Breast epithelium (tissue), 4 donors: Measurements from ENCODE around the gene FGGY. TPM values are rescaled to one million over a fixed set of nuclear protein-coding genes. Genes with fewer than 3 reads are reported as not detected.
"Not testable (repeated sequence)": the region's sequence is repeated elsewhere in the genome, so short reads cannot be mapped to it uniquely, and the experiment has no call there.

Experiments
- DNase-seq, 2 donors: peaks; one replicate each; pipeline ENCODE4 v3.0.0-alpha.2; 2019; ENCODE audit warnings: low spot score in 2 of 2
- H3K27ac ChIP-seq, 2 donors: fragments of 200-600 bp; sonication (generic) in 1 of 2; one replicate each; pipeline ENCODE4 v1.5.1; 2016 to 2019; ENCODE audit warnings: mild to moderate bottlenecking in 1 of 2
- H3K27me3 ChIP-seq, 2 donors: fragments of 200-600 bp; sonication (generic) in 1 of 2; one replicate each; pipeline versions ENCODE4 v1.5.1 to v1.6.0; 2017 to 2019; ENCODE audit warnings: control low read depth in 1 of 2, mild to moderate bottlenecking in 1 of 2
- H3K36me3 ChIP-seq: fragments of 200-600 bp; one replicate; pipeline ENCODE4 v1.5.1; 2019
- H3K4me1 ChIP-seq, 2 donors: fragments of 200-600 bp; sonication (generic); one replicate each; pipeline ENCODE4 v1.5.1; 2016 to 2019; ENCODE audit warnings: control low read depth in 1 of 2
- H3K4me3 ChIP-seq, 3 donors: fragments of 200-600 bp; sonication (generic); 1 replicate in 2 of 3; 2 replicates in 1 of 3; pipeline ENCODE4 v1.5.1; 2016 to 2019; ENCODE audit warnings: mild to moderate bottlenecking in 3 of 3, moderate library complexity in 2 of 3
- H3K9me3 ChIP-seq, 2 donors: fragments of 200-600 bp; sonication (generic) in 1 of 2; one replicate each; pipeline ENCODE4 v1.5.1; 2016 to 2019; ENCODE audit warnings: control low read depth in 1 of 2
- POLR2A ChIP-seq: fragments of 450-650 bp; IDR thresholded peaks from one replicate; pipeline ENCODE4 v1.6.1; 2016; ENCODE audit warnings: antibody characterized with exemption, mild to moderate bottlenecking, moderate library complexity
- POLR2AphosphoS5 ChIP-seq, 3 donors: sonication (generic); formaldehyde crosslinking; IDR thresholded peaks; one replicate each; pipeline ENCODE4 v1.6.1; 2017; ENCODE audit warnings: antibody characterized with exemption in 3 of 3
- intact Hi-C: fragments of 100-400 bp; cut with DNase I; formaldehyde crosslinking; loops from one replicate; pipeline ENCODE4 v1.15.1; 2023; ENCODE audit warnings: low total_unique reads
- total RNA-seq, 3 donors: library from RNA; depleted of rRNA; stranded (reverse); fragments of >200 nt; gene quantifications; one replicate each; pipeline ENCODE4 v1.1.0, GENCODE V29; 2016
- TF ChIP-seq, protein P1 (sequence below), 3 donors: fragments of 450-650 bp; IDR thresholded peaks; one replicate each; pipeline ENCODE4 v1.5.1; 2016 to 2017; ENCODE audit warnings: antibody characterized with exemption in 3 of 3, mild to moderate bottlenecking in 3 of 3, moderate library complexity in 3 of 3

The FGGY gene
- total RNA-seq, 3 donors from 2014 or later = 16.2 to 50.3 (median 29.2) TPM

DNA sequence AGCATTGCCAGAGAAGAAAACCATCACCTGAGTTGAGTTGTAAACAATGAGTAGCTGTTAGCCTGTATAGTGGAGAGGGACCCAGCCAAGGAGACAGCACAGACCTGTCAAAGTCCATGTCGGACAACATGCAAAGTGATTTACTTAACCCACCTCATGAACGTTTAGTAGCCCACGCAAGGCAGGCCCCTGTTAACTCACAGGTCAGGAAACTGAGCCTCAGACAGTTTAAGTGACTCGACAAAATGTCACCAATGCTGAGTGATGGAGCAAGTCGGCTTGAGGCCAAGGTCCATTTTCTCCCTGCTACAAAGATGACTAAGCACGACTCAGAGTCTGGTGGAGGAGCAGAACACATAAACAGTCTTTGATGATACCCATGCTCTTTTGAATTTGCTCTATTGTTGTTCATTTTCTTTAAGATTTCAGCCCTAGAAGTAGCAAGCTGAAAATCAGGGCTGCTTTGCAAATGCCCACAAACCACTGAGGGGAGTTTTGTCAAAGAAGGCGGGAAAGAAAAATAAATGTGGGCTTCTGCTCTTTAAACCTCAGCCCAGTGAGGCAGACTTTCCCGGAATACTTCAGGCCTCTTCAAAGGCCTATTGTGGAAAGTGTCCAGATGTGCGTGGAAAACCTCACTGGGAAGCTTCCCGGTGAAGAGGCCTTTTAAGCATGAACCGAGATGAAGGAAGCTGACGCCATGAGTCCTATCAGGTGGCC, 434.0 kb downstream of the FGGY start:
- peak in 1 of 2 donors; percentile 47 for DNase-seq
- Histone ChIP-seq H3K4me1 (no peaks in the 10 kb centered on the region), H3K36me3 (no peaks in the 10 kb centered on the region), H3K27me3 (no peaks in the 10 kb centered on the region), H3K9me3 (no peaks in the 10 kb centered on the region), H3K27ac (peak overlapping the region; percentile 80 to 83), H3K4me3 (no peak overlapping the region)
- TF ChIP-seq POLR2AphosphoS5 (IDR thresholded peaks at IDR 0.05) = peak in 1 of 3 donors; percentile 19
- TF ChIP-seq POLR2A = no peak
- intact Hi-C loops = no loop called here

DNA sequence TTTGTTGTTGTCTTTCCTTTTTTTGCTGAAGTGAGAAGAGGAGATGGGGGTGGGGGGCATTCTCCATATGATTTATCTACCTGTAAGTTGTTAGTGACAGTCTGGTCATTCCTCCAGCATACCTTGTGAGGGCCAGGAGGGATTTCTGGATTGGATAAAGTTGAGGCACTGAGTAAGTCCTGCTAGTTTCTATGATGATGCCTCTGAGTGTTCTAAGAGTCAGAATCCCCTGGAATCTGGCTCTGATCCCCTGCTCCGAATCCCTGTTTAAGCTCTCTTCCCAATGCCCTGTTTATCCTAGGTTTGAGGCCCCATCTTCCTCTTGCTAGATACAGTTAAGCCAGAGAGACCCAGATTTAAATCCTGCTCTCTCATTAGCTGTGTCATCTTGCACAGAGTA, 434.7 kb downstream of the FGGY start:
- Histone ChIP-seq H3K9me3 (no peaks in the 10 kb centered on the region), H3K4me1 (no peaks in the 10 kb centered on the region), H3K27ac (peak overlapping the region; percentile 80 to 83), H3K4me3 (no peak overlapping the region), H3K36me3 (no peaks in the 10 kb centered on the region), H3K27me3 (no peaks in the 10 kb centered on the region)
- DNase-seq = no peak
- intact Hi-C loops = no loop called here
- TF ChIP-seq POLR2AphosphoS5 (IDR thresholded peaks at IDR 0.05) (no peak), POLR2A (no peak)
- TF ChIP-seq, protein P1, sequence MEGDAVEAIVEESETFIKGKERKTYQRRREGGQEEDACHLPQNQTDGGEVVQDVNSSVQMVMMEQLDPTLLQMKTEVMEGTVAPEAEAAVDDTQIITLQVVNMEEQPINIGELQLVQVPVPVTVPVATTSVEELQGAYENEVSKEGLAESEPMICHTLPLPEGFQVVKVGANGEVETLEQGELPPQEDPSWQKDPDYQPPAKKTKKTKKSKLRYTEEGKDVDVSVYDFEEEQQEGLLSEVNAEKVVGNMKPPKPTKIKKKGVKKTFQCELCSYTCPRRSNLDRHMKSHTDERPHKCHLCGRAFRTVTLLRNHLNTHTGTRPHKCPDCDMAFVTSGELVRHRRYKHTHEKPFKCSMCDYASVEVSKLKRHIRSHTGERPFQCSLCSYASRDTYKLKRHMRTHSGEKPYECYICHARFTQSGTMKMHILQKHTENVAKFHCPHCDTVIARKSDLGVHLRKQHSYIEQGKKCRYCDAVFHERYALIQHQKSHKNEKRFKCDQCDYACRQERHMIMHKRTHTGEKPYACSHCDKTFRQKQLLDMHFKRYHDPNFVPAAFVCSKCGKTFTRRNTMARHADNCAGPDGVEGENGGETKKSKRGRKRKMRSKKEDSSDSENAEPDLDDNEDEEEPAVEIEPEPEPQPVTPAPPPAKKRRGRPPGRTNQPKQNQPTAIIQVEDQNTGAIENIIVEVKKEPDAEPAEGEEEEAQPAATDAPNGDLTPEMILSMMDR (IDR thresholded peaks at IDR 0.05) = no peak

DNA sequence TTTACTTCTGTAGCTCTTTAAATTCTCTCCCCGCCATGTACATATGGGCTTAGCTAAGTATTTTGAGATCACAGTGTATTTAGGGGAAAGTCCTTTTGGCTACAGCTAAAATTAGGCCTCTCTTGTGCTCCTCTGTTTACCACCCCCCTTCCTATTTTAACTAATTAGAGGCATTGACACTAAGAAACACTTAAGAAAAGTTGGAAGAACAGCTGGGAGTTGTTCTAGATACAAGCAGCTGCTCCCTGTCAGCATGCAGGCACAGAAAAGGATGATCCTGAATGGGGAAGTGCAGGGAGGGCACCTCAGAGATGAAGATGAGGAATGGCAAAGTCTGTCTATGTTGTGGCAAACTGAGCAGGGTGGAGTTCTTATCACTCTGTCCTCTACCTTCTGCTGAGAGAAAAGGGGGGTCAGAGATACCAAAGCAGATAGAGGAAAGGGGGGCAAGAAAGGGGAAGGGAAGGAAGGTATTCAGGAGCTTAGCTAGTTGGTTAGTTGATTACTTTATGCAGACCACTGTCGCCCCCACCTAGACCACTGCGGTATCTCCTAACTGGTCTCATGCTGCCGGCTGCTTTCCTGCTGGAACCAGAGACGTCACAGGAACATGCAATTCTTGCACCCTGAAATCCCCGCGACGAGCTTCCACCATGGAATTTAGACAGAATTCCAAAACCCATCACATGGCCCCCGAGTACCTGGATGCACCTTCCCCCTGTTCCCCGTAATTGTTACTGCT, 435.5 kb downstream of the FGGY start:
- no peaks in the 10 kb centered on the region for H3K36me3 ChIP-seq
- no peaks in the 10 kb centered on the region for H3K4me1 ChIP-seq
- H3K27me3 ChIP-seq = no peaks in the 10 kb centered on the region
- H3K9me3 ChIP-seq = no peaks in the 10 kb centered on the region
- intact Hi-C loops = no loop called here
- no peak for DNase-seq
- TF ChIP-seq, protein P1 (IDR thresholded peaks at IDR 0.05) = no peak
- no peak for TF ChIP-seq POLR2AphosphoS5 (IDR thresholded peaks at IDR 0.05)
- TF ChIP-seq POLR2A = no peak
- H3K27ac ChIP-seq = peak overlapping the region; percentile 80 to 83
- H3K4me3 ChIP-seq = no peak overlapping the region

DNA sequence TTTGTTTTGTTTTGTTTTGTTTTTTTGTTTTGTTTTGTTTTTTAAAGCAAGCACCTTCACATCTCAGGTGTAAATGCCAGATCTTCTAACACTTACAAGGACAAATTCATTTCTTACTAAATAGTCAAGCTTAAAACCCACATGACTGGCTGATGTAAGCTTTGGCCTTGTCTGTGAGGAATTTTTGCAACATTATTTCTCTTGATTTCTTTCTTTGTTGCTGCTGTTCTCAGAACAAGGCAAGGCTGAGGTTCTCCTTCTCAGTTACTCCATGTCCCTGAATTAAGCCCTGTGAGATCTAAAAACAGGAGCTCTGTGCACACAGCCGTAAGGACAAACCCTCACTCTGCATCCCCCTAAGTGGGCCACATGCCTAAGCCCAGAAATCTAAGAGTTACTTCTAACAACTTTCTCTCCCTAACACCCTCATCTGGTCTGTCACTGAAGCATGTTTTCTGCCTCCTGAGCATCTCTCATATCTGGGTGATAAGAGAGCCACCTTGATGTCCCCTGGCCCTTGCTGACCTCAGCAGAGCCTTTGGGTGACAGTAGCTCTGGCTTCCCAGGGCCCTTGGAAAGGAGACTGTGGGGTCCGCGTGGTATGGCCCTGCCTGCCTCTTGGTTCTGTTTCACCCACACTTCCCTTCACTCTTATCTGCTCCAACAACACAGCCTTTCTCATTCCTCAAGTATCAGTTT, 436.7 kb downstream of the FGGY start:
- no peaks in the 10 kb centered on the region for H3K4me1 ChIP-seq
- no peak for DNase-seq
- H3K36me3 ChIP-seq = no peaks in the 10 kb centered on the region
- no peaks in the 10 kb centered on the region for H3K27me3 ChIP-seq
- intact Hi-C loops = no loop called here
- H3K4me3 ChIP-seq = no peak overlapping the region
- no peaks in the 10 kb centered on the region for H3K9me3 ChIP-seq
- TF ChIP-seq, protein P1 (IDR thresholded peaks at IDR 0.05) = no peak
- TF ChIP-seq POLR2A = no peak
- TF ChIP-seq POLR2AphosphoS5 (IDR thresholded peaks at IDR 0.05) = no peak
- H3K27ac ChIP-seq = peak overlapping the region; percentile 80 to 83

DNA sequence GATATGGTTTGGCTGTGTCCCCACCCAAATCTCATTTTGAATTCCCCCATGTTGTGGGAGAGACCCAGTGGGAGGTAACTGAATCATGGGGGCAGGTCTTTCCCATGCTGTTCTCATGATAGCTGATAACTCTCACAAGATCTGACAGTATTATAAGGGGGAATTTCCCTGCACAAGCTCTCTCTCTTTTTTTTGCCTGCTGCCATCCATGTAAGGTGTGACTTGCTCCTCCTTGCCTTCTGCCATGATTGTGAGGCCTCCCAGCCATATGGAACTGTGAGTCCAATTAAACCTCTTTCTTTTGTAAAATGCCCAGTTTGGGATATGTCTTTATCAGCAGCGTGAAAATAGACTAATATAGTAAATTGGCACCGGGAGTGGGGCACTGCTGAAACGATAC, 439.0 kb downstream of the FGGY start:
- H3K9me3 ChIP-seq, H3K4me3 ChIP-seq, intact Hi-C loops, H3K36me3 ChIP-seq, H3K27me3 ChIP-seq, DNase-seq, H3K27ac ChIP-seq, H3K4me1 ChIP-seq: not testable (repeated sequence)

DNA sequence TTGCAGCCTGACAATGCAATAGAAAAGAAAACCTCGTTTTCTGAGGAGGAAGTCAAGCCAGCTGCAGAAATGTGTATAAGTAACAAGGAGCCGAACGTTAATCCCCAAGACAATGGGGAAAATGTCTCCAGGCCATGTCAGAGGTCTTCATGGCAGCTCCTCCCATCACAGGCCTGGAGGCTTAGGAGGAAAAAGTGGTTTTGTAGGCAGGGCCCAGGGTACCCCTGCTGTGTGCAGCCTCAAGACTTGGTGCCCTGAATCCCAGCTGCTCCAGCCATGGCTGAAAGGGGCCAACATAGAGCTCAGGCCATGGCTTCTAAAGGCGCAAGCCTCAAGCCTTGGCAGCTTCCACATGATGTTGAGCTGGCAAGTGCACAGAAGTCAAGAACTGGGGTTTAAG, 439.9 kb downstream of the FGGY start:
- Histone ChIP-seq H3K36me3 (no peaks in the 10 kb centered on the region), H3K4me1 (no peaks in the 10 kb centered on the region), H3K27me3 (no peaks in the 10 kb centered on the region), H3K9me3 (no peaks in the 10 kb centered on the region), H3K4me3 (no peak overlapping the region), H3K27ac (no peak overlapping the region)
- intact Hi-C loops = no loop called here
- TF ChIP-seq, protein P1 (IDR thresholded peaks at IDR 0.05) = no peak
- TF ChIP-seq POLR2AphosphoS5 (IDR thresholded peaks at IDR 0.05) = no peak
- no peak for TF ChIP-seq POLR2A
- no peak for DNase-seq
